ENCODE results near the gene MAP2.

DNA sequence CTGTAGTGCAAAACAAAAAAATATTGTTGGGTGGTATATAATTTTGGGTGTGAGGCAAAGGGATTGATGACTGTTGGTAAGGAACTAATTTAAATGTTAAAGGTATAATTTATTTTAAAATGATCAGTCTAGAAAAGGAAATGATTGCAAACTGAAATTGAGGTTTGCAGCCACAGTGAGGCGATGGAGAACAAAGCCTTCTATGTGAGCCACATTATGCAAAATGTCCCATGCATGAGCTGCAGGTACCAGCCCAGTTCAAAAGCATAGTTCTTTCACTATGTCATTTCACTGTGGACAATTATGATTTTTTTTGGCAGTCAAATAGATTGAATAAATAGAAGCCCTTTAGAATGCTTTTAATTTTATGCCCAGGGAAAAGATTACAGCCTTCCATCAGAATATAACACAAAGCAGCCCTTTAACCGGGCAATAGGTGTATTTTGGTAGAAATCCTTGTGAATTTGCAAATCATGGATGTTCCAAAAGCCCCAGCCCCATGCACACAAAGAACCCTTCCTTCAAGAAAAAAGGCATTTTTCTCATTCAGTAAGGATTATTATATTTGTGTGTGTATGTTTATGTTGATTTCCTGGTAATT, 1.7 kb downstream of the MAP2 start:
- TF ChIP-seq CTCF (conservative IDR thresholded peaks at IDR 0.05 in 1 of 2, IDR thresholded peaks at IDR 0.05 in 1 of 2; ENCODE audit: extremely low read depth in 1 of 2, insufficient read depth in 1 of 2, low read depth in 1 of 2, low read length in 2 of 2) (peak; percentile 77 to 78), EZH2 (IDR thresholded peaks at IDR 0.05; ENCODE audit: borderline replicate concordance, low read length) (no peak)
